OCI-LY3 (cell line): ENCODE measurements around the gene ROBO1.

Experiments
- H2AFZ ChIP-seq: fragments of 200-600, 300-600 bp; shearing (Covaris generic); 2 replicates; pipeline ENCODE4 v1.6.0; 2014; ENCODE audit warnings: antibody characterized with exemption, low read depth, low read length
- H3K27ac ChIP-seq: fragments of 200-600, 300-600 bp; sonication (generic); 2 replicates; pipeline ENCODE4 v1.5.1; 2014; ENCODE audit warnings: mild to moderate bottlenecking, low read length, moderate library complexity, mixed read lengths
- H3K27me3 ChIP-seq: fragments of 200-600, 300-600 bp; sonication (generic); 2 replicates; pipeline ENCODE4 v1.6.1; 2014; ENCODE audit warnings: low read depth, low read length, mixed read lengths
- H3K36me3 ChIP-seq: fragments of 200-600, 300-600 bp; sonication (generic); replicated peaks from 2 replicates; pipeline ENCODE3; 2014; ENCODE audit warnings: low read depth, low read length, mixed read lengths
- H3K4me1 ChIP-seq: fragments of 300-600, 200-600 bp; sonication (generic); 2 replicates; pipeline ENCODE4 v1.6.1; 2014; ENCODE audit warnings: low read length, mixed read lengths
- H3K4me2 ChIP-seq: fragments of 200-600, 300-600 bp; sonication (generic); 2 replicates; pipeline ENCODE4 v1.6.1; 2014; ENCODE audit warnings: low read length, mixed read lengths
- H3K4me3 ChIP-seq: fragments of 300-600, 200-600 bp; sonication (generic); 2 replicates; pipeline ENCODE4 v1.5.1; 2014; ENCODE audit warnings: antibody characterized with exemption, mild to moderate bottlenecking, low read length, moderate library complexity
- H3K79me2 ChIP-seq: fragments of 300-600, 200-600 bp; shearing (Covaris generic); 2 replicates; pipeline ENCODE4 v1.6.1; 2014; ENCODE audit warnings: mild to moderate bottlenecking, low read length, mixed read lengths
- H3K9ac ChIP-seq: fragments of 300-600, 200-600 bp; shearing (Covaris generic); 2 replicates; pipeline ENCODE4 v1.6.0; 2014; ENCODE audit warnings: mild to moderate bottlenecking, low read length, moderate library complexity
- H3K9me3 ChIP-seq: fragments of 200-600, 300-600 bp; shearing (Covaris generic); 2 replicates; pipeline ENCODE4 v1.6.1; 2014; ENCODE audit warnings: low read length, mixed read lengths; ENCODE audit not compliant: insufficient read depth
- H4K20me1 ChIP-seq: fragments of 200-600, 300-600 bp; sonication (generic); 2 replicates; pipeline ENCODE4 v1.6.1; 2016; ENCODE audit warnings: low read length, mixed read lengths; ENCODE audit not compliant: insufficient read depth
- CTCF ChIP-seq: fragments of 200-600, 300-600 bp; sonication (generic); IDR thresholded peaks from 2 replicates; pipeline ENCODE4 v1.5.1; 2014; ENCODE audit warnings: antibody characterized with exemption, low read length, low read depth
- EZH2phosphoT487 ChIP-seq: fragments of 200-600 bp; shearing (Covaris generic); IDR thresholded peaks from 2 replicates; pipeline ENCODE4 v1.6.1; 2018; ENCODE audit warnings: antibody characterized with exemption, mixed run types, low read depth

ROBO1 gene

GRCh38 chr3:79653266-79653830, 114.5 kb downstream of the ROBO1 start:
- Histone ChIP-seq H4K20me1 (no peaks in the 10 kb centered on the region), H3K27me3 (no peaks in the 10 kb centered on the region), H3K4me2 (no peak overlapping the region), H3K9ac (no peak overlapping the region), H3K27ac (no peak overlapping the region), H2AFZ (no peak overlapping the region), H3K9me3 (no peaks in the 10 kb centered on the region), H3K36me3 (no peaks in the 10 kb centered on the region), H3K79me2 (no peaks in the 10 kb centered on the region), H3K4me1 (no peaks in the 10 kb centered on the region), H3K4me3 (no peak overlapping the region)
- TF ChIP-seq CTCF (no peak), EZH2phosphoT487 (no peak)

GRCh38 chr3:79651536-79652065, 116.2 kb downstream of the ROBO1 start:
- H3K4me2 ChIP-seq, result no peak overlapping the region
- no peaks in the 10 kb centered on the region for H4K20me1 ChIP-seq
- H3K9ac ChIP-seq, result no peak overlapping the region
- no peaks in the 10 kb centered on the region for H3K9me3 ChIP-seq
- TF ChIP-seq EZH2phosphoT487, result no peak
- H3K4me3 ChIP-seq, result no peak overlapping the region
- no peak overlapping the region for H2AFZ ChIP-seq
- H3K4me1 ChIP-seq, result no peaks in the 10 kb centered on the region
- H3K79me2 ChIP-seq, result no peaks in the 10 kb centered on the region
- H3K36me3 ChIP-seq, result no peaks in the 10 kb centered on the region
- no peak overlapping the region for H3K27ac ChIP-seq
- H3K27me3 ChIP-seq, result no peaks in the 10 kb centered on the region

- TF ChIP-seq CTCF (no peak), EZH2phosphoT487 (no peak)
- Histone ChIP-seq H3K36me3 (peaks cover 10% of the 10 kb centered on the region), H3K9ac (no peak overlapping the region), H3K4me3 (no peak overlapping the region), H3K27ac (no peak overlapping the region; the same call in 1 of the 2 replicates), H3K27me3 (no peaks in the 10 kb centered on the region), H3K4me2 (no peak overlapping the region), H3K9me3 (peaks cover 12% of the 10 kb centered on the region), H3K4me1 (peaks cover 8% of the 10 kb centered on the region), H2AFZ (no peak overlapping the region), H4K20me1 (no peaks in the 10 kb centered on the region), H3K79me2 (no peaks in the 10 kb centered on the region)
Observed at GRCh38 chr3:79639855-79640254, 127.9 kb downstream of the ROBO1 start.

GRCh38 chr3:79636372-79636771, 131.4 kb downstream of the ROBO1 start:
- no peak overlapping the region for H2AFZ ChIP-seq
- H3K27me3 ChIP-seq, result no peaks in the 10 kb centered on the region
- H3K36me3 ChIP-seq, result peaks cover 10% of the 10 kb centered on the region
- H3K4me2 ChIP-seq, result no peak overlapping the region
- H3K4me1 ChIP-seq, result peaks cover 8% of the 10 kb centered on the region
- TF ChIP-seq EZH2phosphoT487, result no peak
- no peak for TF ChIP-seq CTCF
- peaks cover 12% of the 10 kb centered on the region for H3K9me3 ChIP-seq
- H3K4me3 ChIP-seq, result no peak overlapping the region
- H3K27ac ChIP-seq, result no peak overlapping the region
- H4K20me1 ChIP-seq, result no peaks in the 10 kb centered on the region
- H3K79me2 ChIP-seq, result no peaks in the 10 kb centered on the region
- no peak overlapping the region for H3K9ac ChIP-seq
